CD4-positive, alpha-beta T cell treated with Interleukin-17A for 1 hour (primary cell): Measurements from ENCODE around the gene EFNA5.

Experiments
- DNase-seq: peaks from one replicate; pipeline ENCODE4 v3.0.0-alpha.2; 2020

EFNA5 gene

DNA sequence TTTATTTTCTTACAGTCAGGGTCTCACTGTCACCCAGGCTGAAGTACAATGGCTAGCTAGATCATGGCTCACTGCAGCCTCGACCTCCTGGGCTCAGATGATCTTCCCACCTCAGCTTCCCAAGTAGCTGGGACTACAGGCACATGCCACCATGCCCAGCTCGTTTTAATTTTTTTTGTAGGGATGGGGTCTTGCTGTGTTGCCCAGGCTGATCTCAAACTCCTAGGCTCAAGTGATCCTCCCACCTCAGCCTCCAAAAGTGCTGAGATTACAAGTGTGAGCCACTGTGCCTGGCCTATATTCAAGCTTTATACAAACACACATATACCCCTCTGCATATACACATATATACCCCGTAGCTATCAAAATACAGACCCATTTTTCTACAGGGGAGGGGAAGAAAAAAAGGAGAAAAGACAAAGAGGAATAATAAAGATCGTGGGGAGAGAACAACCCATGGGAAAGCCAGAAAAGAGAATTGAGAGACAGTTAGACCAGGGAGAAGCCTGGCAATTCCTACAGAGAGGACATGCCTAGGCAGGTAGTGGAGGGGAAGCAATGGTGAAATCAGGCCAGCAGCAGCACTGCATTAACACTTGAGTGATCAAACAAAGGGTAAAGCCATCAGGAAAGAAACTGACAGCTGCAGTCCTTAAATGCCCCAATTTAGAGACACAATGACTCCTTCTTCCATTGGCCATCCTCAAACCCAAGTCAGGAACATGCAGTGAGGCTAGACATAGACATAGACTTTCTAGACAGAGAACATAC is 102.7 kb downstream of the EFNA5 start:
- no peak for DNase-seq

DNA sequence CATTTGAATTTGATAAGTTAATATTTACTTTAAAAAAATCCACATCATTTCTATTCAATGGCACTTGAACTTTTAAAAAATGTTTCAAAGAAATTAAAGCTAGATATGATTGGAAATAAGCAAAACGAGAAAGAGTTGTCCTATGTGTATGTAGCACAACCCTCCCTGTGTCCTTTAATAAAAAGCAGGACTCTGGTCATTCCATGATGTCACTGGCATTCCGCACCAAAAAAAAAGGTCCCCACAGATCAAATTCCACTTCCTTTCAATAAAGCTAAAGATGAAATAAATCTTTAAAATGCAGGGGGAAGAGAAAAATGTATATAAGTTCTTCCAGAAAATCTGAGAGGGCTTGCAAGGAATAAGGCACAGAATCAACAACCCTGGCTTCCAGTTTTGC is 103.8 kb downstream of the EFNA5 start:
- no peak for DNase-seq

DNA sequence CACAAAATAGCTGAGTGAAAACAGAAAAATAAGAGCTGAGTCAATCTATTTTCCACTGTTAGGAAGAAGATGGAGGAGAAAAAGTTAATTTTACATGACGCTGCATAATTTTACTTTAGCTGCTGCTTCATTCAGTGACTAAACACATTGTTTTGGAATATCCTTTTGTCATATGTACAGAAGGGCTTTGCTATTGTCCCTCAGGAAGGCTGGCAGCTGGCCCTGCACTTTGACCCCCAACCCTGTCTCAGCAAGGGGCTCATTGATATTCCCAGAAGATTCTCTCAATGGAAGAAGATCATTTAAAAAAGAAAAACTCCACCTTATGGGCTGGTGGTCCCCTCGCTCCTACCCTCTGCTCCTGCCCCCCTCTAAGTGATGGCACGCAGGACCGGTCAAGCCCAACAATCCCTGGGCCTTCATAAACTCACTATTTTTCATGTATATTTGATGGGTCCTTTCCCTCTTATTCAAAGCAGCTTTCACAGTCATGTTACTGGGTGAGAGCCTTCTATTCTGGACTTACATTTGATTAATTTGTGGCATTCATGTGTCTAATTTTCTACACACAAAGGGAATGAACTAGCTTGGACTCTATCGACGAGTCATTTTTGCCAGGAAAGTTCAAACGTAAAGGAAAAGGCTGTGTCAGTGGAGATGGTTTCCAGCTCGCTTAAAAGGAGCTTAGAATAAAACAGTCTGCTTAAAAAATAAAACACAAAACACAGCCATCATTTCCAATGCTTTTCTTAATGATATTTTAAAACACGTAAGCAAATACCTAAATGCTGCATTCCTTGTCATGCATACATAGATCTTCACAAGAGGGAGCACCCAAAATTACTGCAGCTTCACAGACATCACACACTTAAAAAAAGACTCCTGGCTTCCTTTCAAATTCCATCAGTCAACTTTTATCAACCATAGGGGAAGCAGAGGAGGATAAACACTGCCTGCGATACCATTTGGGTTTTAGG is 104.7 kb downstream of the EFNA5 start:
- DNase-seq = no peak

DNA sequence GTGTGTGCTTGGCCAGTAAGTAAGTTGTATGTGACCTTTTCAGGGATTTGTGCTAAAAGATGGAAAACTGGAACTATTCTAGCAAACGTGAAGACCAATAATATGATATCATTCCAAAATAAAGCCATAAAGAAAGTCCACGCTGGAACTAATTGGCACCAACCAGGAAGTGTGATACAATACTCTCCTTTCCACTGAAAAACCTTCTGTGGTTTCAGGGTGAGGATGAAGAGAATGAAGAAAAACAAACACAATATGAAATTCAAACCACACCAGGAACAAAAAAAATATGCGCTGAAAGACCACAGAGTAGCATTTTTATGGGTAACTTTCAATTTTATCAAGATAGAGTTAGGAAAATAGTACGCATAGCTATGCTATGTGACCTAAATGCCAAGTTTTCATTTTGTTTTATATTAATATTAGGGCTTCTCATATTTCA is 105.8 kb downstream of the EFNA5 start:
- no peak for DNase-seq

DNA sequence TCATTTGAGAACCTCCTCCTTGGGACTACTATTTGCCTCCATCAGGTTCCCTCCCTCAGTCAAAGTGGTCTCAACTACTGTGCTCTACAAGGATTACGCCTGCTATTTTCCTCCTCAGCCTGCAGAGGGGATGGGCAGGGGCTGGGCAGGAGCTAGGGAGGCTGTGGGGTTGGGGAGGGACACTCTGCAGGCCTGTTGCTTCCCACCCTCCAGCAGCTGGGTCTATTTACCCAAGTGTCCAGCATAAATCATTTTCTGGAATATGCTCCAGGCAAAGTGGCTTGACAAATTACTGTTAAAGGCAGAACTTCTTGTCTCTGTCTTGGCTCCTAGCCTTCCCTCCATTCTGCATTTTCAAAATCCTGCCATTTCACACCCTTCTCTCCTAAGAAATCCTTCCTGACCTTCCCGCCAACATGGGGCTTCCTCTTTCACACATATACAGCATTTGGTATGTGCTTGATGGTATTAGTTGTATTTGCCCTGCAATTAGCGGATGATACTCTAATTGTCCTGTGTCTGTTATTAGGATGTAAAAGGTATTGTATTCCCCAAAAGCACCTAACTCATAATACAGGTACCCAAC is 106.7 kb downstream of the EFNA5 start:
- no peak for DNase-seq

DNA sequence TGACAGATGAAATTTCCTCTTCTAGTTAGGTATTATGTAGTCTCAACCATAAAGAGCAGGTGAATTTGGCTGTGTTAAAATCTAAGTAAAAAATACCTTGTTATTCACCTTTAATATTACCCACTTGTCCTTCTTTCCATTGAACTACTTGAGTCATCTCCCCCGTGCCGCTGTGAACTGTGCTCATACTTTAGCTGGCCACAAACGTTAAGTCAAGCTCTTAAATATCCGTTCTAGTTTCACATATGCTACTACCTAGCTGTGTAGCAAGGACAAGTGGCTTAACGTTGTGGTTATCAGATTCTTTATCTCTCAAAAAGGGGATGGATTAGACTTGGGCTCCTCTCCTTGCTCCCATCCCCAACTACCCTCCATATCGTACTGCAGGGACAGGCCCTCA is 110.4 kb downstream of the EFNA5 start:
- DNase-seq = no peak

GRCh38 chr5:107558823-107559375 is 111.8 kb downstream of the EFNA5 start:
- DNase-seq = no peak

DNA sequence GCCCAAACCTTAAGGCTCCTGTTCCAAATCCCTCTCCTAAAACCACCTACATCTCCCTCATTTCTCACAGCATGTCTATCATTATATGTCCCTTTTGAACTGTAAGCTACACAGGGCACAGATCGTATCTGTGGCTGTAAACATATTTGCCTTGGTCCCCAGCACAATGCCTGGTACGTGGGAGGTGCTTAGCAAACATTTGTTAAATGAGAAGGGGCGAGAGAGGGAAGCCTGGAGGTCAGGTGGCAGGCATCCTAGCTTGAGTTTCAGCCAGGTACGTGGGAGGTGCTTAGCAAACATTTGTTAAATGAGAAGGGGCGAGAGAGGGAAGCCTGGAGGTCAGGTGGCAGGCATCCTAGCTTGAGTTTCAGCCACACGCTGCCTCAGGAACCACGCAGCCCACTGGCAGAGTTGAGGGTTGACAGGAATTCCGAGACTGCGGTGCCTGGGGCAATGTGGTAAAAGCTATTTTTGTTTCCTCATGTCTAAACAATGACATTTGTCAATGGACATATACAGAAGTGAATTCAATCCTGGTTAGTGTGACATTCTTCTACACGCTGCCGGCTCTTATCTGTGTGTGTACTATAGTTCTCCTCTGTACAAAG is 113.6 kb downstream of the EFNA5 start:
- no peak for DNase-seq

DNA sequence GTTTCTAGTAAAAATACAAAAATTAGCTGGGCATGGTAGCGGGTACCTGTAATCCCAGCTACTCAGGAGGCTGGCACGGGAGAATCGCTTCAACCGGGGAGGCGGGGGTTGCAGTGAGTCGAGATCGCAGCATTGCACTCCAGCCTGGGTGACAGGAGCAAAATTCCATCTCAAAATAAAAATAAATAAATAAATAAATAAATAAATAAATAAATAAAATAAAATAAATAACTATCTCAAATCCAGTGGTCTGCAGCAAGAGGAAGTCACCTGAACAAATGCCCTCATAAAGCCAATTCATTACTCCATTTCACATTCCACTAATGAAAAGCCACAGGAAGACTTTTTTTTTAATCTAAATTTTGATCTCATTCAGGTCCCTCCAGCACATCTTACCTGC is 114.2 kb downstream of the EFNA5 start:
- DNase-seq = no peak

DNA sequence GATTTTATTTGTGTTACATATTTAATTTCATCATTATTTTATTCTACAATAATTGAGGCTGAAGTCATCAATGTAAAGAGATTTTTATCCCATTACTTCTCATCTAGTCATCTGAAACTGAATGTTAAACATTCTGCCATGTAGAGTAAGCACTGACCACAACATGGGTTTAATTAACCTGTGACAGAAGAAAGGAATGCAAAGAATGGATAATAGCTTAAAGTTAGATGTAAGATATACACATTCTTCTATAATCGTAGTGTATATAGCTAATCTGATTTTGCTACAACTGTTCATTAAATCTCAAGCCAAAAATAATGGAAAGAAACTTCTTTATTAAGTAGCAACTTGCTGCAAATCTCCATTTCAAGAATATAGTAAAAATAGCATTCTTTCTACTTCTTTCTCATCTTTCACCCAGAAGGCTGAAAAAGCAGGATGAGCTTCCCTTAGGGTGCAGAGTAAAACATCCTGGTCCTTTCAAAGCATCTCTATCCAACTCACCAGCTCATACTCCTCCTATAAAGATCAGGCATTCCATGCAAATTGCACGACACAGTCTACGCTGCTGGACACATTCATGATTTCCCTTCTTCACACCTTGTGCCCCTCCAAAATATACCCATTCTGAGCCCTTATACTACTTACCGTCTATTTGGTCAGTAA is 115.2 kb downstream of the EFNA5 start:
- no peak for DNase-seq

DNA sequence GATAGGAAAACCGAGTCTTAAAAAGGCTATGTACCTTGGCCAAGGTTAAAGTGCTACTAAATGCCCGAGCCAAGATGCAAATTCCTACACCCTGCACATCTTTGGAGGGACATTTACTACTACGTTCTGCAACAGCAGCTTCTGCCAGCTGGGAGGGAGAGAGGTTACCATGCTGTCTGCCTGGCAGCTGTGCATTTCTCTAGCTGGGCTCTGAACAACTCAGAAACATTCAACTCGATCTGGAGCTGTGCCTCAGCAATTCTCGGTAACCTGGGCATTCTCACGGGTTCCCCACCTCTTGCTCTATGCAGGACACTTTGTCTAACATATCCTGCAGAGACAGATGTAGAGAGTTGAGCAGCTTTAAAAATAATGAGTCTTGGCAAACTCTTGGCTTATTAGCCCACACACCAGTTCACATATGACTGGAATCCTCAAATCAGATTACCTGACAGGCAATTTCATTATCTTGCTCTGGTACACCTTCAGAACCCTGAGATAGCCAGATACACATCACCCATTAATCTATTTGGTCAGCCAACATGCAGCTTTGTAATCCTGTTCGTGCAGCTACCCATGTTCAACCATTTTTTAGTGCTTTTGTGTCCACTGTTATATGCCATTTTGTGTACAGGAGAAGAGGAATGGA is 115.8 kb downstream of the EFNA5 start:
- DNase-seq = no peak

DNA sequence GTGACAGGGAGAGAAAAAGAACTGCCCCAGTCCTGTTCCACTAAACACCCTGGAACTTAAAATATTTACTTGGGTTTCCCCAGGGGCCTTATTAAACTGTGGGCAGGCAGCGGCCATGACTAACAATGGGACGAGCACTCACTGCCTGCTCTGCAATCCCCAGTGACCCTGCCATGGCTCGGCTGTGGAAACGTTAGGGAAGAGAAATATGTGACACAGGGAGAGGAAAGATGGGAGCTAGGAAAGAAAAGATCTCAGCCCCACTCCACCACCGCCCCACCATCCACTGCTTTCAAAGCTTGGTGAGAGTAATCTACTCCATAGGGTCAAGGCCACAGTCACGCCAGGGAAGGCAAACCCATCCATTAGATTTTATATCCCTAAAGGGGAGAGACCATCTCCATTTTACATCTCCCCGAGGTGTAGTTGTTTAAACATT is 117.6 kb downstream of the EFNA5 start:
- no peak for DNase-seq

DNA sequence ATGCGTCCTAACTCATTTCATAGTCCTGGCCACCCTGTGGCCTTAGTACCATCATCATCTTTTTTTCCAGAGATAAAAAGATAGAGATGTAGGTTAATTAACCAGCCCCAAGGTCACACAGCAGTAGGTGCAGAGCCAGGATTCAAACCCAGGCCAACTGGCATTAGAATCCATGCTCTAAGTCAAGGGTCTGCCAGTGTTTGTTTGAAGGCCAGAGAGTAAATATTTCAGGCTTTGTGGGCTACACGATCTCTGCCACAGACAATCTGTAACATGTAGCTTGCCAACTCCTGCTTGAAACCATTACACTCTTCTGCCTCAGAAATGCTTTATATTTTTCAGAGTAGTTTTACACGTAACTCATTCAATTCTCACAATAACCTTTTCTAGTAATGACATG is 119.6 kb downstream of the EFNA5 start:
- DNase-seq = no peak

GRCh38 chr5:107549567-107549966 is 121.2 kb downstream of the EFNA5 start:
- DNase-seq = no peak

DNA sequence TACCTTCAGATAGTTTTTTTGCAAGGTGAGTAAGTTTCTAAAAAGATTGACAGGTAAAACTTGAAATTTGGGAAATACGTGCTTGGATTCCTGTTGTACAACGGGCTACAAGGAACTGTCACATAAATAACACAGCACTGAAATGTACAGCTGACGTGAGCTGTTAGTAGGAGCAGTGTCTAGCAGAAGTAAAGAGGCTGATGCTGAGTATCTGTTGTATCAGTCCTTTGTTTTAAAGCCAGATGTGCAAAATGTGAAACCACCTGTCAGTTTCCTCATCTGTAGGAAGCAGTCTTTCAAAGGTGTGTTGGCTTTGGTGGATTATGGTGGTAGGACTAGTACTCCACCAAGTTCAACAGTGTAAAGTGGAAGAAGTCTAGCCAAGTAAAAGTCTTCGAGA is 122.3 kb downstream of the EFNA5 start:
- DNase-seq = no peak

- no peak for DNase-seq
Observed at GRCh38 chr5:107546719-107547118, 124.0 kb downstream of the EFNA5 start.

DNA sequence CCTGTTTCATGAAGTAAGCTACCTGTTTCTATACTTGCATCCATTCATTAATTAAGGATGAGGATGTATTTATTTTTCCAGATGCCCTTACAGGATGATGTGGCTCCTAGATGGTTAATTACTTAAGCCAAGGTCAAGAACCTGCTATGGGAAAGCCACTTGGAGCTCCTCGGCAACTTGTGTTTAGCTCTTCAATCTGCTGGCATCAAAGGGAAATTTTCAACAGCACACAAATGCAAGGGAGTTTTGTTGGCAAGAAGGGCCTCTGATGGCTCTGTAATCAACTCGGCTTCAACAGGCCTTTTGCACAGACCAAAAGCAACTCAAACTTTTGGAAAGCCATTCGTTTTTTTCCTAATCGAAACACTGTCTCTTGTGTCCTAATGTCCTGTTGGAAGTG is 125.3 kb downstream of the EFNA5 start:
- DNase-seq = no peak

DNA sequence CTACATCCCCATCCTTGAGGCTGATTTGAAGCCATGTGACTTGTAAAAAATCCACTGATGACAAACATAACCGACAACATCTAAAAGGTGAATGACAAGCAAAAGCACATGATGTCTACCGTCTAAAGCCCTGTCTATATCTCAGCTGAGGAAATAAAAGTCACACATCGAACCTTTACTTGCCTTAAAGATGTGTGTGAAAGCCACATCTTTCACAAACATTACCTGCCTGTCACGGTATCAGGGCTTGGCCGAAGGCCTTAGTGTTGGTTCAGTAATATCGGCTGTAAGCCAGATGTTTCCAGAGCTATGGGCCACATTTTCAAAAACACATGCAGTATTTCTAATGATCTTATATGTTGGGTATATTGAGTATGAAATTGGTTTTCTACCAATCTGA is 125.8 kb downstream of the EFNA5 start:
- DNase-seq = no peak

DNA sequence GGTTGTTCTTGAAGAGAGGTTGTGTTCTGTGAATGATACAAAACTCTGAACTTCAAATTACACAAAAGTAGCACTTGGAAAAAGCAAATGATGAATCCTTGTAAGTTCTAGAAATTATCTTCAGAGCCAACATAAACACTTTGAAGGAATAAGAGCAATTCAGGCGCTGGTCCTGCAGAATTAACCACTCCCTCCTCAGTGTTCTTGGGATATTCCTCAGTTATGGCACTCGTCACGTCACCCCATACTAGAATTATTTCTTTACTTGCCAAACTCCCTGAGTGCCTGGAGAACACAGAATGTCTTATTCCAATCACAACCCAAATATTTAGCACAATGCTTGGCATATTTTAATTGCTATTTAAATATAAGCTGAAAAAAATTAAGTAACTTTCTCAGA is 126.3 kb downstream of the EFNA5 start:
- no peak for DNase-seq

DNA sequence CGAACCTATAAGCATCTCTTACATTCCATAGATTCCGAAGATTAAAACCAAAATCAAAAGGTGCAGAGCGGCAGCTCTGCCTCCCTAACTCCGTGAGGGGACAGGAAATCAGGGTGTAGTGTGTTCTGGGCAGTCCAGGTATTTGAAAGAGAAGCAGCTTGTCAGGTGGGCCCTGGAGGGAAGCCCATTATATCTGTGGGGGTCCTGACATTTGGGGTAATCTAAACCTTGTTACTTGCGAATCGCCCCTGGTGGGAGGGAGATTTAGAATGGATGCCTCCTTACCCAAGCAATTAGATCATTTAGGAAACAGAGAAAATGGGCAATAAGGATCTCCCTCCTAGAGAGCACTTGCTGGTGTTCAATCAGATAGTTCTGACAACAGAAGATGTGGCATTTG is 126.9 kb downstream of the EFNA5 start:
- no peak for DNase-seq

DNA sequence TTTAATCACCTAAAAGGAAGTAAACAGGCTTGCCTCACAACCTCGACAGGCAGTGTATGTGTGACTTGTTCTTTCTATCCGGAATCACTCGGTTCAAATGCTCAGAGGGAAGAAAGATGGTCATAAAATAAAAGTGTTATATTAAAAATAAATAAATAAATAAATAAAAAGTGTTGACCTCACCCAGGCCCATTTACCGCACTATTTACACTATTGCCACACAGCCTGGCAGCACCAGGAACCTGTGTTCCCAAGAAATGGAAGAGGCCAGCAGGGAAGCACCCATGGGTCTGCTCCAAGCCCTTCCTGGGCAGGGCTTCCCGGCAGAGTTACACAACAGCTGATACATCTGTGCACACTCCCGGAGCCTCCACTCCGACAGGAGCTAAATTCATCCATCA is 127.9 kb downstream of the EFNA5 start:
- DNase-seq = no peak

DNA sequence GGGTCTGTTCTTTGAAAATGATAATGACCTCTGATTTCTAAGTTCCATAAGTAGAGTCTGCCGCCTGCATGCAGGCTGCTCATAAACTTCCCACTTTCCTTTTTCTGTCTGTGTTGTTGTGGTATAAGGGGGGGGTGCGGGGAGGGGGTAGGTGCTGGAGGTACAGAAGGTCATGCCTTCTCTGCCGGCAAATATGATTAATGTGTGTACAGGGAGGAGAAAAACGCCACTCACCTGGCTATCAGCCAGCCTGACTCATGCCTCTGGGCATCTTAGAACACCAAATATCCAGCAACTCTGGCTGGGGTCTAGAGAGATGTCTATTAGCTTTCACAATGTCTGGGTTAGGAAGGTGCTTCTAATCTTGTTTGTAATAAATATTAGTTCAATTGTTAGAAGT is 128.3 kb downstream of the EFNA5 start:
- DNase-seq = no peak
